PFSK-1 (cell line): ENCODE results near the gene DUOX2.

Experiments
- FOXP2 ChIP-seq: optimal IDR thresholded peaks from 2 replicates; pipeline ENCODE3; 2011; ENCODE audit warnings: borderline replicate concordance, control low read depth, inconsistent platforms; ENCODE audit not compliant: insufficient read depth; ENCODE audit errors: extremely low read length, extremely low read depth
- POLR2AphosphoS5 ChIP-seq: IDR thresholded peaks from 2 replicates; pipeline ENCODE4 v1.6.1; 2012; ENCODE audit warnings: low read depth, mild to moderate bottlenecking, control low read depth, low read length, moderate library complexity
- REST ChIP-seq, 2 experiments: IDR thresholded peaks; 2 replicates each; pipeline versions ENCODE4 v1.6.1 to v1.8.0; 2011 to 2012; ENCODE audit warnings: low read depth in 2 of 2, low read length in 2 of 2, control low read depth in 1 of 2, inconsistent platforms in 1 of 2, mild to moderate bottlenecking in 1 of 2, moderate library complexity in 1 of 2; ENCODE audit not compliant: insufficient read depth in 1 of 2
- SIN3A ChIP-seq: IDR thresholded peaks from 2 replicates; pipeline ENCODE4 v1.6.1; 2012; ENCODE audit warnings: mild to moderate bottlenecking, low read length, moderate library complexity, borderline replicate concordance; ENCODE audit not compliant: insufficient read depth
- TAF1 ChIP-seq: IDR thresholded peaks from 2 replicates; pipeline ENCODE4 v1.6.1; 2012; ENCODE audit warnings: low read length, control low read depth, borderline replicate concordance; ENCODE audit not compliant: insufficient read depth

Gene DUOX2

GRCh38 chr15:45083223-45083622 is 30.7 kb downstream of the DUOX2 start:
- TF ChIP-seq POLR2AphosphoS5 (no peak), FOXP2 (no peak), REST (IDR thresholded peaks at IDR 0.05; ENCODE audit: insufficient read depth in 1 of 2, low read depth in 2 of 2, low read length in 2 of 2) (no peak), TAF1 (no peak), SIN3A (no peak)

GRCh38 chr15:45064386-45064785 is 49.6 kb downstream of the DUOX2 start:
- TF ChIP-seq TAF1 (no peak), REST (IDR thresholded peaks at IDR 0.05; ENCODE audit: insufficient read depth in 1 of 2, low read depth in 2 of 2, low read length in 2 of 2) (no peak), SIN3A (no peak), FOXP2 (no peak), POLR2AphosphoS5 (no peak)

GRCh38 chr15:45050587-45050986 is 63.4 kb downstream of the DUOX2 start:
- TF ChIP-seq TAF1 (no peak), FOXP2 (no peak)

- no peak for TF ChIP-seq SIN3A
- TF ChIP-seq REST (IDR thresholded peaks at IDR 0.05; ENCODE audit: insufficient read depth in 1 of 2, low read depth in 2 of 2, low read length in 2 of 2), result no peak
- no peak for TF ChIP-seq FOXP2
- TF ChIP-seq TAF1, result no peak
- no peak for TF ChIP-seq POLR2AphosphoS5
Observed at GRCh38 chr15:45048794-45049631, 65.0 kb downstream of the DUOX2 start.
